WI38 (cell line): Measurements from ENCODE around the gene COL4A1.
"Not testable (repeated sequence)": the region's sequence is repeated elsewhere in the genome, so short reads cannot be mapped to it uniquely, and the experiment has no call there.

Experiments used
- H3K4me3 ChIP-seq: 2 replicates; pipeline ENCODE4 v1.5.1; 2011; ENCODE audit warnings: low read depth, mild to moderate bottlenecking, control low read depth, low read length
- CTCF ChIP-seq: IDR thresholded peaks from 2 replicates; pipeline ENCODE4 v1.5.1; 2012; ENCODE audit warnings: low read depth, mild to moderate bottlenecking, control low read depth, low read length

Gene COL4A1

GRCh38 chr13:110324026-110324749, 17.2 kb upstream of the COL4A1 start:
- H3K4me3 ChIP-seq = no peak overlapping the region
- no peak for TF ChIP-seq CTCF

GRCh38 chr13:110323172-110323891, 16.4 kb upstream of the COL4A1 start:
- H3K4me3 ChIP-seq = no peak overlapping the region
- TF ChIP-seq CTCF = no peak

- no peak for TF ChIP-seq CTCF
- no peak overlapping the region for H3K4me3 ChIP-seq
Measured at GRCh38 chr13:110322828-110323171, 15.8 kb upstream of the COL4A1 start.

- no peak for TF ChIP-seq CTCF
- no peak overlapping the region for H3K4me3 ChIP-seq
Measured at GRCh38 chr13:110322126-110322827, 15.3 kb upstream of the COL4A1 start.

GRCh38 chr13:110321573-110321972, 14.6 kb upstream of the COL4A1 start:
- H3K4me3 ChIP-seq = not testable (repeated sequence)

GRCh38 chr13:110320645-110321044, 13.7 kb upstream of the COL4A1 start:
- H3K4me3 ChIP-seq = no peak overlapping the region

More at GRCh38 chr13:110320645-110321044, 13.7 kb upstream of the COL4A1 start:
- TF ChIP-seq CTCF = no peak
